ENCODE results near the gene ITPR2. TPM values are rescaled to one million over a fixed set of nuclear protein-coding genes. Genes with fewer than 3 reads are reported as not detected.

Gene ITPR2
- total RNA-seq, 6 experiments from 2014 or later: 6.9 to 8.4 (median 7.6) TPM

- Mint-ChIP-seq H3K27ac (no peak overlapping the region), H3K27me3 (ENCODE audit: insufficient read depth) (no peaks in the 10 kb centered on the region), H3K4me1 (ENCODE audit: low read depth) (peaks cover 12% of the 10 kb centered on the region), H3K36me3 (ENCODE audit: low read depth) (peaks cover 5% of the 10 kb centered on the region), H3K4me3 (no peak overlapping the region), H3K9me3 (peaks cover 4% of the 10 kb centered on the region)
- DNase-seq: no peak
- TF ChIP-seq CTCF (IDR thresholded peaks at IDR 0.05): no peak
Observed at GRCh38 chr12:26668230-26668629, 164.8 kb downstream of the ITPR2 start.

GRCh38 chr12:26666286-26666685 lies 166.7 kb downstream of the ITPR2 start:
- Mint-ChIP-seq H3K9me3 (no peaks in the 10 kb centered on the region), H3K27ac (no peak overlapping the region), H3K4me3 (no peak overlapping the region), H3K4me1 (ENCODE audit: low read depth) (peaks cover 12% of the 10 kb centered on the region), H3K36me3 (ENCODE audit: low read depth) (peaks cover 10% of the 10 kb centered on the region), H3K27me3 (ENCODE audit: insufficient read depth) (no peaks in the 10 kb centered on the region)
- DNase-seq: no peak
- TF ChIP-seq CTCF (IDR thresholded peaks at IDR 0.05): no peak

- Mint-ChIP-seq H3K27me3 (ENCODE audit: insufficient read depth) (no peaks in the 10 kb centered on the region), H3K9me3 (no peaks in the 10 kb centered on the region), H3K27ac (no peak overlapping the region), H3K36me3 (ENCODE audit: low read depth) (0 out of 2 replicates have a peak, but pooled peaks cover 4% of the 10 kb centered on the region), H3K4me3 (no peak overlapping the region), H3K4me1 (ENCODE audit: low read depth) (peaks cover 15% of the 10 kb centered on the region; the same call in 1 of the 2 replicates)
- no peak for DNase-seq
- no peak for TF ChIP-seq CTCF (IDR thresholded peaks at IDR 0.05)
Observed at GRCh38 chr12:26661399-26661798, 171.6 kb downstream of the ITPR2 start.

GRCh38 chr12:26659930-26660329 lies 173.1 kb downstream of the ITPR2 start:
- Mint-ChIP-seq H3K9me3 (no peaks in the 10 kb centered on the region), H3K36me3 (ENCODE audit: low read depth) (0 out of 2 replicates have a peak, but pooled peaks cover 4% of the 10 kb centered on the region), H3K4me1 (ENCODE audit: low read depth) (peaks cover 12% of the 10 kb centered on the region; the same call in 1 of the 2 replicates), H3K4me3 (no peak overlapping the region), H3K27me3 (ENCODE audit: insufficient read depth) (peaks cover 2% of the 10 kb centered on the region; the same call in 1 of the 2 replicates), H3K27ac (no peak overlapping the region)
- DNase-seq: no peak
- no peak for TF ChIP-seq CTCF (IDR thresholded peaks at IDR 0.05)

- Mint-ChIP-seq H3K9me3 (no peaks in the 10 kb centered on the region), H3K36me3 (ENCODE audit: low read depth) (0 out of 2 replicates have a peak, but pooled peaks cover 4% of the 10 kb centered on the region), H3K27ac (no peak overlapping the region), H3K4me3 (no peak overlapping the region), H3K4me1 (ENCODE audit: low read depth) (peaks cover 12% of the 10 kb centered on the region; the same call in 1 of the 2 replicates), H3K27me3 (ENCODE audit: insufficient read depth) (peaks cover 2% of the 10 kb centered on the region; the same call in 1 of the 2 replicates)
- no peak for TF ChIP-seq CTCF (IDR thresholded peaks at IDR 0.05)
- DNase-seq: peak; percentile 18
Observed at GRCh38 chr12:26658991-26659390, 174.0 kb downstream of the ITPR2 start.

Data from HFFc6 (cell line).